SK-N-SH (cell line): ENCODE results near the gene SPAAR. TPM values are rescaled to one million over a fixed set of nuclear protein-coding genes. Genes with fewer than 3 reads are reported as not detected.

Source experiments
- CTCF ChIA-PET: fragments of 300-600, 350-600 bp; formaldehyde crosslinking; extraction: SDS; loops from one replicate; lab custom pipeline; 2021; lab: Yijun Ruan, JAX
- POLR2A ChIA-PET: fragments of 350-600 bp; sonication (Branson Sonifier 250); formaldehyde crosslinking; extraction: SDS; loops from one replicate; lab custom pipeline; 2020; ENCODE audit warnings: antibody characterized with exemption, inconsistent platforms; lab: Yijun Ruan, JAX
- DNase-seq: peaks from one replicate; pipeline ENCODE4 v3.0.0; 2012
- H2AFZ ChIP-seq: fragments of 200-600 bp; sonication (generic); 2 replicates; pipeline ENCODE4 v1.8.1; 2016; ENCODE audit warnings: antibody characterized with exemption, mild to moderate bottlenecking, low read depth
- H3F3A ChIP-seq: fragments of 200-600 bp; sonication (generic); replicated peaks from 2 replicates; pipeline ENCODE3; 2016; ENCODE audit warnings: antibody characterized with exemption, mild to moderate bottlenecking; ENCODE audit not compliant: insufficient read depth
- H3K27ac ChIP-seq, 2 experiments: fragments of 200-500 bp in 1 of 2; fragments of 200-600 bp in 1 of 2; sonication (Bioruptor generic) in 1 of 2; sonication (generic), shearing (Covaris generic) in 1 of 2; 2 replicates each; pipeline versions ENCODE4 v1.5.1 to v1.6.1; 2014 to 2016; ENCODE audit warnings: low read depth in 2 of 2, inconsistent platforms in 1 of 2, low read length in 1 of 2, mild to moderate bottlenecking in 1 of 2, mixed read lengths in 1 of 2
- H3K27me3 ChIP-seq: fragments of 200-600 bp; sonication (generic), shearing (Covaris generic); 2 replicates; pipeline ENCODE4 v1.6.1; 2016; ENCODE audit warnings: mixed run types; ENCODE audit not compliant: insufficient read depth
- H3K36me3 ChIP-seq, 2 experiments: fragments of 200-500 bp in 1 of 2; fragments of 200-600 bp in 1 of 2; sonication (Bioruptor generic) in 1 of 2; sonication (generic) in 1 of 2; replicated peaks in 1 of 2; 2 replicates each; pipeline versions ENCODE3 to v1.5.1; 2014 to 2016; ENCODE audit warnings: low read length in 1 of 2, mild to moderate bottlenecking in 1 of 2; ENCODE audit not compliant: insufficient read depth in 2 of 2, control insufficient read depth in 1 of 2
- H3K4me1 ChIP-seq, 2 experiments: fragments of 200-500 bp in 1 of 2; fragments of 200-600 bp in 1 of 2; sonication (Bioruptor generic) in 1 of 2; sonication (generic), shearing (Covaris generic) in 1 of 2; 2 replicates each; pipeline versions ENCODE4 v1.5.1 to v1.6.1; 2014 to 2016; ENCODE audit warnings: low read depth in 1 of 2, low read length in 1 of 2, mixed run types in 1 of 2; ENCODE audit not compliant: insufficient read depth in 2 of 2, control insufficient read depth in 1 of 2
- H3K4me2 ChIP-seq: fragments of 200-600 bp; sonication (generic), shearing (Covaris generic); 2 replicates; pipeline ENCODE4 v1.6.1; 2017; ENCODE audit warnings: mixed run types
- H3K4me3 ChIP-seq, 2 experiments: fragments of 200-500 bp in 1 of 2; fragments of 200-600 bp in 1 of 2; sonication (Bioruptor generic) in 1 of 2; sonication (generic), shearing (Covaris generic) in 1 of 2; 2 replicates each; pipeline versions ENCODE4 v1.5.1 to v1.8.1; 2014 to 2016; ENCODE audit warnings: low read depth in 2 of 2, inconsistent platforms in 1 of 2, low read length in 1 of 2, mild to moderate bottlenecking in 1 of 2, mixed read lengths in 1 of 2, moderate library complexity in 1 of 2
- H3K79me2 ChIP-seq: fragments of 200-600 bp; sonication (generic); 2 replicates; pipeline ENCODE4 v1.8.1; 2017; ENCODE audit warnings: mild to moderate bottlenecking; ENCODE audit not compliant: insufficient read depth
- H3K9ac ChIP-seq: fragments of 200-600 bp; sonication (generic); 2 replicates; pipeline ENCODE4 v1.6.1; 2017; ENCODE audit warnings: mixed run types
- H3K9me2 ChIP-seq: fragments of 200-600 bp; sonication (generic); 2 replicates; pipeline ENCODE4 v1.6.1; 2017; ENCODE audit warnings: mixed run types
- H3K9me3 ChIP-seq: fragments of 200-600 bp; sonication (generic); 2 replicates; pipeline ENCODE4 v1.6.1; 2017; ENCODE audit warnings: mixed run types, mild to moderate bottlenecking, moderate library complexity
- H4K20me1 ChIP-seq: fragments of 200-600 bp; sonication (generic); 2 replicates; pipeline ENCODE4 v1.6.1; 2017; ENCODE audit warnings: mild to moderate bottlenecking, mixed run types; ENCODE audit not compliant: insufficient read depth
- CHD2 ChIP-seq: fragments of 150-350 bp; IDR thresholded peaks from 2 replicates; pipeline ENCODE4 v1.6.1; 2018; ENCODE audit warnings: low read length; ENCODE audit not compliant: partially characterized antibody
- ELF1 ChIP-seq: IDR thresholded peaks from 2 replicates; pipeline ENCODE4 v1.4.0; 2012
- EP300 ChIP-seq, 2 experiments: IDR thresholded peaks; 2 replicates each; pipeline versions ENCODE4 v1.4.0 to v1.6.1; 2012; ENCODE audit warnings: borderline replicate concordance in 1 of 2, low read depth in 1 of 2, low read length in 1 of 2
- EZH2phosphoT487 ChIP-seq: fragments of 200-600 bp; sonication (generic); IDR thresholded peaks from 2 replicates; pipeline ENCODE4 v1.6.1; 2017; ENCODE audit warnings: low read depth, mixed run types, mild to moderate bottlenecking, antibody characterized with exemption, moderate library complexity, borderline replicate concordance
- FOSL2 ChIP-seq: IDR thresholded peaks from 2 replicates; pipeline ENCODE4 v1.4.0; 2012; ENCODE audit warnings: low read depth, mild to moderate bottlenecking, moderate library complexity, borderline replicate concordance
- GABPA ChIP-seq: IDR thresholded peaks from 2 replicates; pipeline ENCODE4 v1.4.0; 2012; ENCODE audit warnings: low read depth, mild to moderate bottlenecking
- GATA2 ChIP-seq: sonication (generic); formaldehyde crosslinking; IDR thresholded peaks from 2 replicates; pipeline ENCODE4 v1.5.0; 2020; ENCODE audit warnings: mild to moderate bottlenecking, missing genetic modification reagents
- NFIC ChIP-seq: IDR thresholded peaks from 2 replicates; pipeline ENCODE4 v1.4.0; 2012; ENCODE audit warnings: borderline replicate concordance
- NRF1 ChIP-seq: IDR thresholded peaks from 2 replicates; pipeline ENCODE4 v1.6.1; 2012; ENCODE audit warnings: low read depth, mild to moderate bottlenecking, low read length
- RXRA ChIP-seq: IDR thresholded peaks from 2 replicates; pipeline ENCODE4 v1.4.0; 2012; ENCODE audit warnings: low read depth, mild to moderate bottlenecking, borderline replicate concordance
- SIN3A ChIP-seq: IDR thresholded peaks from 2 replicates; pipeline ENCODE4 v1.6.1; 2012; ENCODE audit warnings: low read depth, mild to moderate bottlenecking, low read length, moderate library complexity, borderline replicate concordance
- SMC3 ChIP-seq: IDR thresholded peaks from 2 replicates; pipeline ENCODE4 v1.6.1; 2012; ENCODE audit warnings: low read depth, low read length, improper control_type of control experiment
- TAF1 ChIP-seq: IDR thresholded peaks from 2 replicates; pipeline ENCODE4 v1.6.1; 2012; ENCODE audit warnings: low read depth, mild to moderate bottlenecking, low read length, moderate library complexity, borderline replicate concordance
- TEAD4 ChIP-seq: IDR thresholded peaks from 2 replicates; pipeline ENCODE4 v1.4.0; 2012; ENCODE audit warnings: mild to moderate bottlenecking, borderline replicate concordance; ENCODE audit not compliant: insufficient read depth
- YY1 ChIP-seq: IDR thresholded peaks from 2 replicates; pipeline ENCODE4 v1.4.0; 2012; ENCODE audit warnings: low read depth, mild to moderate bottlenecking
- WGBS: methylation state at CpG from one replicate; pipeline ENCODE4 v1.1.6; 2017; ENCODE audit warnings: low lambda C conversion rate; 5-methylcytosine and 5-hydroxymethylcytosine counted together
- polyA plus RNA-seq, 3 experiments: library from polyadenylated mRNA; depleted of rRNA; stranded (reverse); fragments of >200 nt; gene quantifications; 2 replicates each; pipeline ENCODE4 v1.2.3, GENCODE V29; 2012
- TF ChIP-seq, protein P1 (sequence below): IDR thresholded peaks from 2 replicates; pipeline ENCODE4; 2012
- TF ChIP-seq, protein P2 (sequence below): fragments of 150-350 bp; IDR thresholded peaks from 2 replicates; pipeline ENCODE4 v1.6.1; 2016; ENCODE audit warnings: mild to moderate bottlenecking, low read depth, low read length
- TF ChIP-seq, protein P3 (sequence below): fragments of 150-350 bp; IDR thresholded peaks from 2 replicates; pipeline ENCODE4 v1.6.1; 2017; ENCODE audit warnings: antibody characterized with exemption, low read length, low read depth, borderline replicate concordance
- TF ChIP-seq, protein P4 (sequence below): IDR thresholded peaks from 2 replicates; pipeline ENCODE4 v1.4.0; 2012; ENCODE audit warnings: low read depth, borderline replicate concordance
- TF ChIP-seq, protein P5 (sequence below): fragments of 200-600 bp; sonication (generic); IDR thresholded peaks from 2 replicates; pipeline ENCODE4 v1.6.1; 2017; ENCODE audit warnings: antibody characterized with exemption, mild to moderate bottlenecking, moderate library complexity
- TF ChIP-seq, protein P6 (sequence below): IDR thresholded peaks from 2 replicates; pipeline ENCODE4 v1.4.0; 2012; ENCODE audit warnings: low read depth

Gene SPAAR
- polyA plus RNA-seq, 1 of the 3 experiments (the other 2 are of a cell fraction), result 0.13 TPM

DNA sequence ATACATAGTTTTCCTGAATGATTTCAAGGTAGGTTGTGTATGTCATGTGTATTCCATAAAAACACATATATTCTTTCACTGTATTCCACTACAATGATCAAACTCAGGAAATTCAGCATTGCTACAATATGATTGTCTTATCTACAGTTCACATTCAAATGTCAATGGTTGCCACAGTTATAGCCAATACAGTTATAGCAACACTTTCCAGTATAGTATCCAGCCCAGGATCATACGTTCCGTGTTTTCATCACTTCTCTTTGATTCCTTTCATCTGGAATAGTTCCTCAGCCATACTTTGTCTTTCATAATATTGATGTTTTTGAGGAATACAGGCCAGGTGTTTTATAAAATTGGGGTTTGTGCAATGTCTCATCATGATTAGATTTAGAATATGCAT is 39.2 kb downstream of the SPAAR start:
- H3K4me1 ChIP-seq, result peaks cover 2 to 6% of the 10 kb centered on the region in 2 experiments; a peak in 1 of 4 replicates
- peaks cover 15% of the 10 kb centered on the region for H3F3A ChIP-seq
- H3K36me3 ChIP-seq, result no peaks in the 10 kb centered on the region
- no peaks in the 10 kb centered on the region for H3K27me3 ChIP-seq
- H3K4me3 ChIP-seq, result no peak overlapping the region
- 90% methylated on average over 2 of the region's 2 CpGs for WGBS
- H4K20me1 ChIP-seq, result no peaks in the 10 kb centered on the region
- no peak overlapping the region for H3K4me2 ChIP-seq
- no peak overlapping the region for H3K9ac ChIP-seq
- TF ChIP-seq NFIC, result no peak
- TF ChIP-seq, protein P1, sequence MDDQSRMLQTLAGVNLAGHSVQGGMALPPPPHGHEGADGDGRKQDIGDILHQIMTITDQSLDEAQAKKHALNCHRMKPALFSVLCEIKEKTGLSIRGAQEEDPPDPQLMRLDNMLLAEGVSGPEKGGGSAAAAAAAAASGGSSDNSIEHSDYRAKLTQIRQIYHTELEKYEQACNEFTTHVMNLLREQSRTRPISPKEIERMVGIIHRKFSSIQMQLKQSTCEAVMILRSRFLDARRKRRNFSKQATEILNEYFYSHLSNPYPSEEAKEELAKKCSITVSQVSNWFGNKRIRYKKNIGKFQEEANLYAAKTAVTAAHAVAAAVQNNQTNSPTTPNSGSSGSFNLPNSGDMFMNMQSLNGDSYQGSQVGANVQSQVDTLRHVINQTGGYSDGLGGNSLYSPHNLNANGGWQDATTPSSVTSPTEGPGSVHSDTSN, result no peak
- no peak for TF ChIP-seq SMC3
- TF ChIP-seq, protein P2, sequence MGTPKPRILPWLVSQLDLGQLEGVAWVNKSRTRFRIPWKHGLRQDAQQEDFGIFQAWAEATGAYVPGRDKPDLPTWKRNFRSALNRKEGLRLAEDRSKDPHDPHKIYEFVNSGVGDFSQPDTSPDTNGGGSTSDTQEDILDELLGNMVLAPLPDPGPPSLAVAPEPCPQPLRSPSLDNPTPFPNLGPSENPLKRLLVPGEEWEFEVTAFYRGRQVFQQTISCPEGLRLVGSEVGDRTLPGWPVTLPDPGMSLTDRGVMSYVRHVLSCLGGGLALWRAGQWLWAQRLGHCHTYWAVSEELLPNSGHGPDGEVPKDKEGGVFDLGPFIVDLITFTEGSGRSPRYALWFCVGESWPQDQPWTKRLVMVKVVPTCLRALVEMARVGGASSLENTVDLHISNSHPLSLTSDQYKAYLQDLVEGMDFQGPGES, result no peak
- TF ChIP-seq TEAD4, result no peak
- no peak for TF ChIP-seq YY1
- no peak for TF ChIP-seq EZH2phosphoT487
- TF ChIP-seq NRF1, result no peak
- TF ChIP-seq GABPA, result no peak
- TF ChIP-seq SIN3A, result no peak
- TF ChIP-seq GATA2 (CRISPR knock-in tag), result no peak
- TF ChIP-seq CHD2, result no peak
- TF ChIP-seq ELF1, result no peak
- TF ChIP-seq FOSL2, result no peak
- TF ChIP-seq, protein P3, sequence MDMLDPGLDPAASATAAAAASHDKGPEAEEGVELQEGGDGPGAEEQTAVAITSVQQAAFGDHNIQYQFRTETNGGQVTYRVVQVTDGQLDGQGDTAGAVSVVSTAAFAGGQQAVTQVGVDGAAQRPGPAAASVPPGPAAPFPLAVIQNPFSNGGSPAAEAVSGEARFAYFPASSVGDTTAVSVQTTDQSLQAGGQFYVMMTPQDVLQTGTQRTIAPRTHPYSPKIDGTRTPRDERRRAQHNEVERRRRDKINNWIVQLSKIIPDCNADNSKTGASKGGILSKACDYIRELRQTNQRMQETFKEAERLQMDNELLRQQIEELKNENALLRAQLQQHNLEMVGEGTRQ, result no peak
- no peak for TF ChIP-seq RXRA
- H2AFZ ChIP-seq, result no peak overlapping the region
- H3K9me2 ChIP-seq, result no peaks in the 10 kb centered on the region
- ChIA-PET POLR2A (no interaction called here), CTCF (interaction anchor here (1.5 to 1.6 kb wide), 2 partner anchors 45 to 75 kb away, joined by 5 to 6 read pairs; no protein-coding TSS in a partner anchor)
- no peak overlapping the region for H3K27ac ChIP-seq
- no peak for DNase-seq
- H3K9me3 ChIP-seq, result no peaks in the 10 kb centered on the region
- no peaks in the 10 kb centered on the region for H3K79me2 ChIP-seq

DNA sequence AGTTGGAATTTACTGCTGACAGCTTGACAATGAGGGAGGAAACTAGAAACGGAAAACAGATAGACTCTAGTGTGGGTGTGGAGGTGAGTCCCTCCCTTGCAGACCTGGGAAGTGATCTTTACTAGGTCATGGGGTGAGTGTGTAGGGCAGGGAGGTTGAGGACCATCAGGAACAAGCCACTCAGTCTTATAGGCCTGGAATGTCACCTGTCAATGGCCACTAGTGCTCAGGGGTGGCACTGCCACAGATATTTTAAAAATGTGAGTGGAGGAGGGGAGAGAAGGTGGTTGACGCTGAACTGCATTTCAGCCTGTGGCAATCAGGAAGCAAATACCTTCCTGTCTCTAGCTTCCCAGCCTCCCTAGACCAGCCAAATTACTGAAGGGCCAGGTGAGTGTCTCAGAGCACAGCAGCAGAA is 39.6 kb downstream of the SPAAR start:
- POLR2A ChIA-PET, result no interaction called here
- H3K9me3 ChIP-seq, result no peaks in the 10 kb centered on the region
- no peak for DNase-seq
- no peaks in the 10 kb centered on the region for H4K20me1 ChIP-seq
- CTCF ChIA-PET, result interaction anchor here (1.5 to 1.6 kb wide), 2 partner anchors 46 to 75 kb away, joined by 5 to 6 read pairs; no protein-coding TSS in a partner anchor
- no peak overlapping the region for H3K9ac ChIP-seq
- no peaks in the 10 kb centered on the region for H3K36me3 ChIP-seq
- H3K4me2 ChIP-seq, result no peak overlapping the region
- WGBS, result 42% methylated on average over 2 of the region's 2 CpGs
- peaks cover 2 to 6% of the 10 kb centered on the region in 2 experiments; a peak in 1 of 4 replicates for H3K4me1 ChIP-seq
- H2AFZ ChIP-seq, result peak overlapping the region; percentile 48; the same call in 1 of the 2 replicates
- H3K27ac ChIP-seq, result no peak overlapping the region
- H3K79me2 ChIP-seq, result no peaks in the 10 kb centered on the region
- no peaks in the 10 kb centered on the region for H3K27me3 ChIP-seq
- H3F3A ChIP-seq, result peaks cover 19% of the 10 kb centered on the region
- H3K9me2 ChIP-seq, result no peaks in the 10 kb centered on the region
- no peak overlapping the region for H3K4me3 ChIP-seq
- TF ChIP-seq, protein P4, sequence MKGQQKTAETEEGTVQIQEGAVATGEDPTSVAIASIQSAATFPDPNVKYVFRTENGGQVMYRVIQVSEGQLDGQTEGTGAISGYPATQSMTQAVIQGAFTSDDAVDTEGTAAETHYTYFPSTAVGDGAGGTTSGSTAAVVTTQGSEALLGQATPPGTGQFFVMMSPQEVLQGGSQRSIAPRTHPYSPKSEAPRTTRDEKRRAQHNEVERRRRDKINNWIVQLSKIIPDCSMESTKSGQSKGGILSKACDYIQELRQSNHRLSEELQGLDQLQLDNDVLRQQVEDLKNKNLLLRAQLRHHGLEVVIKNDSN, result no peak
- TF ChIP-seq, protein P3, result no peak
- TF ChIP-seq, protein P5, sequence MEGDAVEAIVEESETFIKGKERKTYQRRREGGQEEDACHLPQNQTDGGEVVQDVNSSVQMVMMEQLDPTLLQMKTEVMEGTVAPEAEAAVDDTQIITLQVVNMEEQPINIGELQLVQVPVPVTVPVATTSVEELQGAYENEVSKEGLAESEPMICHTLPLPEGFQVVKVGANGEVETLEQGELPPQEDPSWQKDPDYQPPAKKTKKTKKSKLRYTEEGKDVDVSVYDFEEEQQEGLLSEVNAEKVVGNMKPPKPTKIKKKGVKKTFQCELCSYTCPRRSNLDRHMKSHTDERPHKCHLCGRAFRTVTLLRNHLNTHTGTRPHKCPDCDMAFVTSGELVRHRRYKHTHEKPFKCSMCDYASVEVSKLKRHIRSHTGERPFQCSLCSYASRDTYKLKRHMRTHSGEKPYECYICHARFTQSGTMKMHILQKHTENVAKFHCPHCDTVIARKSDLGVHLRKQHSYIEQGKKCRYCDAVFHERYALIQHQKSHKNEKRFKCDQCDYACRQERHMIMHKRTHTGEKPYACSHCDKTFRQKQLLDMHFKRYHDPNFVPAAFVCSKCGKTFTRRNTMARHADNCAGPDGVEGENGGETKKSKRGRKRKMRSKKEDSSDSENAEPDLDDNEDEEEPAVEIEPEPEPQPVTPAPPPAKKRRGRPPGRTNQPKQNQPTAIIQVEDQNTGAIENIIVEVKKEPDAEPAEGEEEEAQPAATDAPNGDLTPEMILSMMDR, result no peak
- TF ChIP-seq TAF1, result no peak
- no peak for TF ChIP-seq EP300 (IDR thresholded peaks at IDR 0.05; ENCODE audit: borderline replicate concordance in 1 of 2, low read depth in 1 of 2, low read length in 1 of 2)
- TF ChIP-seq GATA2 (CRISPR knock-in tag), result no peak
- no peak for TF ChIP-seq SMC3
- no peak for TF ChIP-seq TEAD4
- TF ChIP-seq RXRA, result no peak
- TF ChIP-seq, protein P6, sequence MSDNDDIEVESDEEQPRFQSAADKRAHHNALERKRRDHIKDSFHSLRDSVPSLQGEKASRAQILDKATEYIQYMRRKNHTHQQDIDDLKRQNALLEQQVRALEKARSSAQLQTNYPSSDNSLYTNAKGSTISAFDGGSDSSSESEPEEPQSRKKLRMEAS, result no peak
